Measurements from ENCODE around the gene CRYBB1.

The CRYBB1 gene

GRCh38 chr22:26609287-26609686 is 8.5 kb downstream of the CRYBB1 start:
- H3K36me3 ChIP-seq = no peaks in the 10 kb centered on the region
- no peaks in the 10 kb centered on the region for H3K27me3 ChIP-seq
- no peak for DNase-seq
- H3K4me3 ChIP-seq (ENCODE audit: low read depth, low read length) = no peak overlapping the region
- no peaks in the 10 kb centered on the region for H3K9me3 ChIP-seq
- no peak for TF ChIP-seq CTCF (IDR thresholded peaks at IDR 0.05; ENCODE audit: low read depth, low read length)
- H3K4me1 ChIP-seq = peaks cover 4% of the 10 kb centered on the region; the same call in 1 of the 2 replicates

GRCh38 chr22:26608129-26608528 is 9.7 kb downstream of the CRYBB1 start:
- H3K36me3 ChIP-seq = no peaks in the 10 kb centered on the region
- TF ChIP-seq CTCF (IDR thresholded peaks at IDR 0.05; ENCODE audit: low read depth, low read length) = no peak
- H3K27me3 ChIP-seq = no peaks in the 10 kb centered on the region
- no peaks in the 10 kb centered on the region for H3K9me3 ChIP-seq
- no peak for DNase-seq
- H3K4me3 ChIP-seq (ENCODE audit: low read depth, low read length) = no peak overlapping the region
- no peaks in the 10 kb centered on the region for H3K4me1 ChIP-seq

GRCh38 chr22:26606611-26607010 is 11.2 kb downstream of the CRYBB1 start:
- no peaks in the 10 kb centered on the region for H3K4me1 ChIP-seq
- no peak for TF ChIP-seq CTCF (IDR thresholded peaks at IDR 0.05; ENCODE audit: low read depth, low read length)
- H3K27me3 ChIP-seq = no peaks in the 10 kb centered on the region
- no peaks in the 10 kb centered on the region for H3K9me3 ChIP-seq
- no peak overlapping the region for H3K4me3 ChIP-seq (ENCODE audit: low read depth, low read length)
- DNase-seq = no peak
- no peaks in the 10 kb centered on the region for H3K36me3 ChIP-seq

GRCh38 chr22:26604368-26604767 is 13.5 kb downstream of the CRYBB1 start:
- TF ChIP-seq CTCF (IDR thresholded peaks at IDR 0.05; ENCODE audit: low read depth, low read length) = no peak
- no peaks in the 10 kb centered on the region for H3K9me3 ChIP-seq
- no peaks in the 10 kb centered on the region for H3K36me3 ChIP-seq
- peaks cover 4% of the 10 kb centered on the region; the same call in 1 of the 2 replicates for H3K4me1 ChIP-seq
- no peak for DNase-seq
- no peaks in the 10 kb centered on the region for H3K27me3 ChIP-seq
- no peak overlapping the region for H3K4me3 ChIP-seq (ENCODE audit: low read depth, low read length)

GRCh38 chr22:26602127-26602526 is 15.7 kb downstream of the CRYBB1 start:
- Histone ChIP-seq H3K4me3 (ENCODE audit: low read depth, low read length) (no peak overlapping the region), H3K27me3 (no peaks in the 10 kb centered on the region), H3K9me3 (no peaks in the 10 kb centered on the region), H3K36me3 (no peaks in the 10 kb centered on the region), H3K4me1 (peaks cover 6% of the 10 kb centered on the region; the same call in 1 of the 2 replicates)
- no peak for TF ChIP-seq CTCF (IDR thresholded peaks at IDR 0.05; ENCODE audit: low read depth, low read length)
- DNase-seq = no peak

- Histone ChIP-seq H3K36me3 (no peaks in the 10 kb centered on the region), H3K4me1 (peaks cover 6% of the 10 kb centered on the region; the same call in 1 of the 2 replicates), H3K9me3 (no peaks in the 10 kb centered on the region), H3K27me3 (no peaks in the 10 kb centered on the region), H3K4me3 (ENCODE audit: low read depth, low read length) (no peak overlapping the region)
- no peak for TF ChIP-seq CTCF (IDR thresholded peaks at IDR 0.05; ENCODE audit: low read depth, low read length)
- DNase-seq = no peak
Measured at GRCh38 chr22:26601726-26602125, 16.1 kb downstream of the CRYBB1 start.

Measured in BE2C (cell line).